CD4-positive, alpha-beta T cell treated with Interleukin-17A for 4 hours (primary cell): ENCODE measurements around the gene FDXR.
A peak's percentile ranks its signal among the peaks of the same experiment; 100 is the strongest.

Experiments
- DNase-seq: peaks from one replicate; pipeline ENCODE4 v3.0.0-alpha.2; 2020; ENCODE audit warnings: mixed read lengths

Gene FDXR

DNA sequence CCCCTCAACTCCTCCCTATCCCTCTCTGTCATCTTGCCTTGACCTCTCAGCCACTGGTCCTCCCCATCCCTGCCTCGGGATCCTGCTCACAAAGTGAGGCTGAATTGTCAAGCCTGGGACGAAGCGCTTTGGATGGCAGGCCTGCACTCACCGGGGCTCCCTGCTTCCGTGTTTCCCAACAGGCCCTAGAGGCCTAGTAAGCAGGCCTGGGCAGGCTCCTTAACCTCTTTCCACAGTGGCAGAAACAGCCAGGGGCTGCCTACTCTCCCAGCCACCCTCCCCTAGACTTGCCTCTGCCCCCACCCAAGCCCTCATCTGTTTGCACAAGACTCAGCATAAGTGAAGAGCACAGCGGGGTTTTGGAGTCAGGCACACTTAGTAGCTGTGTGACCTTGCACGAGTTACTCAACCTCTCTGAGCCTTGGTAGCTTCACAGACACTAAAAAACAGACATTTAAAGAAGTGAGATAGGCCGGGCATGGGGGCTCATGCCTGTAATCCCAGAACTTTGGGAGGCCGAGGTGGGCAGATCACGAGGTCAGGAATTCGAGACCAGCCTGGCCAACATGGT is 25.7 kb upstream of the FDXR start:
- no peak for DNase-seq

GRCh38 chr17:74893936-74894671 is 21.3 kb upstream of the FDXR start:
- DNase-seq, result no peak

DNA sequence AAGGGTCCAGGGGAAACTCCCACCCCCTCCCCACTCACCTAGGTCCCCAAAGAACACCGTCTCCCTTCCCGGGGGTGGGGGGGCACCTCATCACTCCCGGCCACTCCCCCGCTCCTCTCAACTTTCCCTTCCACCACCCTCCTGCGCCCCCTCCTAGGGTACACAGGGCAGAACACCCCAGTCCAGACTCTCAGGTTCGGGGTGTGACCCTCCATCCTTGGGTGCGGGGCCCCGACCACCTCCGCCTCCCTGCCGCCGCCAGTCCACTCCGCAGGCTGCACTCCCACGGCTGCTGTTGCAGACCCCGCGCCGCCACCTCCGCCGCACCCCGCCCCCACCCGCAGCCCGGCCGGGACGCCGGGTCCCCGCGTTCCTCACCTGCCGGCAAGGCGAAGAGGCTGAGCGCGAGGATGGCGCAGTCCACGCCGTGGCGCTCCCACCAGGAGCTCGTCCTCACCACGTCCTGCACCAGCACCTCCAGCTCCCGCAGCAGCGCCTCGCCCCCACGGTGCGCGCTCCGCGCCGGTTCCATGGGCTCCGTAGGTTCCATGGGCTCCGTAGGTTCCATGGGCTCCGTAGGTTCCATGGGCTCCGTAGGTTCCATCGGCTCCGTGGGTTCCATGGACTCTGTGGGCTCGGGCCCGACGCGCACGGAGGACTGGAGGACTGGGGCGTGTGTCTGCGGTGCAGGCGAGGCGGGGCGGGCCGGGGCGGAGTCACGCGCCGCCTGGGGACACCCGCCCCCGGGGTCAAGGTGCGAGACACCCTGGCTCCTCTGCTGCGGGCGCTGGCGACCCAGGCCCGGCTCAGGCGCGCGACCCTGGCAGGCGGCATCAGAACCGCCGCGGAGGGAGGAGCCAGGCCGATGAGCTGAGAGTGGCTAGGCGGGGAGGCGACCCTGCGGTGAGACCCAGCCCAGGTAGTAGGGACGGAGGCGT is 20.4 kb upstream of the FDXR start, which contains the start of gene FADS6:
Gene FADS6, minus strand, starts transcription at position 660 of the 938 bp plus-strand sequence. Its CDS starts 38 bp downstream, at position 622.
- peak; percentile 26 for DNase-seq

- DNase-seq, result no peak
Observed at GRCh38 chr17:74892013-74892841, 19.4 kb upstream of the FDXR start.

DNA sequence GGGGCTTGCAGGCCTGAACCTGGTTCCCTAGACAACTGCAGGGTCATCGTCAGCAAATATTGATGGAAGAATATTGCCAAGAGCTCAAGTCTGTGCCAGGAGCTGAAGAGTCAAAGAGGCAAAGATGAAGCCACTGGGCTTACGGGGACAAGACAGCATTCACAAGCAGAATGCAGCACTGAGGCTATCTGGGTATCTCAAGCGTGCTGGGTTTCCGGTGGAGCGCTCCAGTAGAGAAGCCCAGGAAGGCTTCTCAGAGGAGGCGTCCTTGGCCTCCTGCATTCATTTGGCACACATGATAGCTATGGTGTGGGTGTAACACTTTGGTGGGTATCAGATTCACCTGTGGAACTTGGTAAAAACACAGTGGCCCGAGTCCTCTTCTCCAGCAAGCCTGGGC is 17.8 kb upstream of the FDXR start:
- no peak for DNase-seq

DNA sequence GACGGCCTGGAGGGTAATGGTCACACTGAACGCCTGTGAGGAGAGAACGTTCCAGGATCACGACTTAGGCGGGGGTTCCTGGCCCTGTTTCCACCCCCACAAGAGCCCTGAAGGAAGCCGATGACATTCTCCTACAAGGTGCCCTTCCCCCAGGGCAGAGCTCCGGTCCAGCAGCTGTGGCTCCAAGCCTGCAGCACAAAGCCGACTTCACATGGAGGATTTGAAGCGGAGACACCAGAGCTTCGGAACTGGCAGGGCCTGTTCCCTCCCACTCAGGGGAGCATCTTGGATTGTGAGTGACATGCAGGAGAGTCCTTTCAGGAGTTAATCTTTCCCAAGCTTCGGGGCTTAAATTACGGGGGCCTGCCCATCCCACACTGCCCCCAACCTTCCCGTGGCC is 15.7 kb upstream of the FDXR start:
- DNase-seq, result no peak

GRCh38 chr17:74883241-74883745 is 10.5 kb upstream of the FDXR start:
- no peak for DNase-seq

GRCh38 chr17:74882517-74883240 is 9.9 kb upstream of the FDXR start:
- no peak for DNase-seq

- no peak for DNase-seq
Observed at GRCh38 chr17:74881073-74881472, 8.3 kb upstream of the FDXR start.

DNA sequence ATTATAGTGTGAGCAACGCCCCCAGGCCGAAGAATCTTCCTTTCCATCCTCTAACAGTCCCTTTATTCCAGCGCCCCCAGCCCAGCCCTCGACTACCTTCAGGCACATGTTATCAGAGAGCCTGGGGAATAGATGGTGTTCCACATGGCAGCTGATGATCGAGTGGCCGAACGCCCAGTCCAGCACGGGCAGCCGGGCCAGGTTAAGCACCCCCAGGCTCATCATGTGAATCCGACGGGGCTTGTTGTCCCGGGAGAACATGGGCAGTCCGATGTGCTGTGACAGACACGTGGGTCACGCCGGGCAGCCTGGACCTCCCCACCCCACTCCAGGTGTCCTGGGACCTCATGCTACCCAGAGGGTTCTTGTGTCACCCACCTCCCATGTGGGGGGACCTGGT is 6.5 kb upstream of the FDXR start:
- no peak for DNase-seq

DNA sequence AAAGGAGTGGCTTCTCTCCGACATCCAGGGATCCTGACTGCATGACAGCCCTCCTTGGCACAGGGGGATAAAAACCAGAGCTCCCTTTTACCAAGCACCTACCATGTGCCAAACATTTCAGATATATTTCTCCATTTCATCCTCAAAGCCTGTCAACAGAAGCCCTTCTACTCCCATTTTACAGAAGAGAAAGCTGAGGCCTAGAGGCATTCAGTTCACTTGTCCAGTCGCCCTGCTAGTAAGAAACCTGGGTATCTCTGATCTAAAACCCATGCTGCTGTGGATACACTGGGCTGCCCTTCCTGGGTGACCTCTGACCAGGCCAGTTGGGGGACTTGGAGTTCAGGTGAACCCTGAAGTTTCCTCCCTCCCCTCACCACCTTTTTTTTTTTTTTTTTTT is 5.9 kb upstream of the FDXR start:
- no peak for DNase-seq

GRCh38 chr17:74877592-74878548 is 5.1 kb upstream of the FDXR start:
- no peak for DNase-seq

- DNase-seq, result no peak
Observed at GRCh38 chr17:74875977-74876593, 3.3 kb upstream of the FDXR start.

DNA sequence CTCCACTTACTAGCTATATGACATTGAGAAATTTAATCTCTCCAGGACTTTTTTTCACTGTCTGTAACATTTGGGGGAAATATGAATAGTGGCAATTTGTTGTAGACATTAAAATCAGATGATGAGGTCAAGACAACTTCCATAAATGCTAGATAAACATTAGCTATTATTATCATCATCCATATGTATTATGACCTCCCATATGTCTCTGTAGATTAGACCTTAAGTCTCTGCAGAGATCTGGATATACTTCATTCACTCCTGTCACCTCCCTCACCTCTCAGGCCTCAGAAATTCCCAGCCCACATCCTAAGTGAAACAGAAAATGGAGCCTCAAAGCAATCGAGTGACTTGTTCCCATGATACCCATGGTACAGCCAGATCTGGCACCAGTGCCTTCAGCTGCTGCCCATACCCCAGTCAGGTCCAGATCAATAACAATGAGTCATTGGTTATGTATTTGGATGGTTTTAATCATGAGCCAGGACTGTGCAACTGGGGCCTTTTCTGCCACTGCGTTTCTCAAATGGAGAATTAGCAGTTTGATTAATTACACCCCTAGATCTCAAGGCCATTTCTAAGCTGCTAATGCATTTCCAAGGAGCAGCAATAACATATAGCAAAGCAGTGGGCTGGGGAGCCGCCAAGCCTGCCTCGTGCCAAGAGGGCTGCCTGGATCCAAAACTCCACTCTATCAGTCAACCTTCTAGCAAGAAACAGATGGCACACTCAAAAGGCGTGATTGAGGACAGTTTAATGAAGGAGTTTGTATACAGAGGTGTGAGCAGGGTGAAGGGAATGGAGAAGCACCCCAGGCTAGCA is 2.6 kb upstream of the FDXR start:
- DNase-seq, result no peak

GRCh38 chr17:74874615-74875037 is 1.8 kb upstream of the FDXR start:
- DNase-seq, result no peak

GRCh38 chr17:74873874-74874614 is 1.2 kb upstream of the FDXR start:
- no peak for DNase-seq

GRCh38 chr17:74873037-74873873 is 461 bp upstream of the FDXR start:
- DNase-seq, result peak; percentile 99
